Endothelial cell of umbilical vein (primary cell): ENCODE data around the gene CEP68. TPM values are rescaled to one million over a fixed set of nuclear protein-coding genes. Genes with fewer than 3 reads are reported as not detected.

Experiments used
- BruUV-seq: library from RNA; stranded (reverse); fragments of 400-500 nt; replicated peaks from 2 replicates; lab custom pipeline; 2021; lab: Mats Ljungman, UMichigan
- CTCF ChIA-PET: fragments of 300-600, 350-600 bp; sonication (Branson Sonifier 250); formaldehyde crosslinking; loops from one replicate; lab custom pipeline; 2021; ENCODE audit warnings: antibody characterized with exemption, inconsistent platforms; lab: Charles Lee
- POLR2A ChIA-PET: fragments of 300-600, 350-600 bp; sonication (Branson Sonifier 250); formaldehyde crosslinking; loops from one replicate; lab custom pipeline; 2021; ENCODE audit warnings: antibody characterized with exemption, inconsistent platforms; lab: Charles Lee
- DNase-seq: peaks from one replicate; pipeline ENCODE4 v3.0.0-alpha.2; 2011; ENCODE audit warnings: low read depth, low spot score
- FAIRE-seq: peaks from 2 replicates; lab custom pipeline; 2011; peaks lifted over from hg19 to GRCh38; lab: Jason Lieb, UNC
- H2AFZ ChIP-seq: 2 replicates; pipeline ENCODE4 v1.6.0; 2012; ENCODE audit warnings: low read depth, low read length, control low read depth, inconsistent platforms
- H3K27ac ChIP-seq: 2 replicates; pipeline ENCODE4 v1.5.1; 2011; ENCODE audit warnings: low read depth, mild to moderate bottlenecking, control low read depth, low read length, moderate library complexity; ENCODE audit not compliant: insufficient read depth
- H3K27me3 ChIP-seq, 2 experiments: 2 replicates each; pipeline versions ENCODE4 v1.6.0 to v1.6.1; 2011; ENCODE audit warnings: low read length in 2 of 2, mixed read lengths in 1 of 2; ENCODE audit not compliant: control insufficient read depth in 2 of 2, insufficient read depth in 2 of 2
- H3K36me3 ChIP-seq, 2 experiments: 2 replicates in 1 of 2; 3 replicates in 1 of 2; pipeline ENCODE4 v1.5.1; 2011; ENCODE audit warnings: low read length in 2 of 2, mild to moderate bottlenecking in 1 of 2, moderate library complexity in 1 of 2; ENCODE audit not compliant: control insufficient read depth in 2 of 2, insufficient read depth in 2 of 2; ENCODE audit errors: extremely low read depth in 1 of 2
- H3K4me1 ChIP-seq: 3 replicates; pipeline ENCODE4 v1.5.1; 2011; ENCODE audit warnings: mild to moderate bottlenecking, low read length; ENCODE audit not compliant: control insufficient read depth, insufficient read depth; ENCODE audit errors: extremely low read depth
- H3K4me2 ChIP-seq: 2 replicates; pipeline ENCODE4 v1.6.1; 2011; ENCODE audit warnings: low read length, control low read depth, mixed read lengths; ENCODE audit not compliant: insufficient read depth
- H3K4me3 ChIP-seq, 3 experiments: fragments of 200-600 bp in 1 of 3; sonication (generic), shearing (Covaris generic) in 1 of 3; replicated peaks in 1 of 3; 2 replicates each; pipeline ENCODE4 v1.5.1; 2011 to 2016; ENCODE audit warnings: control low read depth in 3 of 3, low read length in 3 of 3, mild to moderate bottlenecking in 2 of 3, inconsistent platforms in 1 of 3, low read depth in 1 of 3, moderate library complexity in 1 of 3; ENCODE audit not compliant: insufficient read depth in 1 of 3
- H3K79me2 ChIP-seq: 2 replicates; pipeline ENCODE4 v1.6.0; 2012; ENCODE audit warnings: low read length, inconsistent platforms; ENCODE audit not compliant: control insufficient read depth, insufficient read depth
- H3K9ac ChIP-seq: replicated peaks from 2 replicates; pipeline ENCODE3; 2011; ENCODE audit warnings: low read length, control low read depth; ENCODE audit not compliant: insufficient read depth; ENCODE audit errors: extremely low read depth
- H3K9me1 ChIP-seq: replicated peaks from 3 replicates; pipeline ENCODE4 v1.6.0; 2011; ENCODE audit warnings: mild to moderate bottlenecking, low read length; ENCODE audit not compliant: control insufficient read depth, insufficient read depth; ENCODE audit errors: extremely low read depth
- H3K9me3 ChIP-seq: replicated peaks from 2 replicates; pipeline ENCODE4 v1.5.1; 2012; ENCODE audit warnings: low read length, inconsistent platforms; ENCODE audit not compliant: control insufficient read depth, insufficient read depth
- H4K20me1 ChIP-seq: replicated peaks from 2 replicates; pipeline ENCODE3; 2011; ENCODE audit warnings: mild to moderate bottlenecking, low read length; ENCODE audit not compliant: control insufficient read depth, insufficient read depth; ENCODE audit errors: extremely low read depth
- CTCF ChIP-seq, 2 donors: IDR thresholded peaks; 1 replicate in 1 of 2; 2 replicates in 1 of 2; pipeline ENCODE4 v1.5.1; 2011; ENCODE audit warnings: low read length in 2 of 2, mild to moderate bottlenecking in 2 of 2, moderate library complexity in 2 of 2, control low read depth in 1 of 2, inconsistent platforms in 1 of 2, low read depth in 1 of 2; ENCODE audit not compliant: insufficient read depth in 1 of 2; ENCODE audit errors: extremely low read depth in 1 of 2
- EZH2 ChIP-seq: IDR thresholded peaks from 2 replicates; pipeline ENCODE4 v1.6.1; 2012; ENCODE audit warnings: borderline replicate concordance, low read depth, mild to moderate bottlenecking, moderate library complexity, low read length, inconsistent platforms; ENCODE audit not compliant: severe bottlenecking
- FOS ChIP-seq: IDR thresholded peaks from 2 replicates; pipeline ENCODE4 v1.6.1; 2011; ENCODE audit warnings: mild to moderate bottlenecking, low read length, moderate library complexity, borderline replicate concordance; ENCODE audit not compliant: insufficient read depth
- GATA2 ChIP-seq: IDR thresholded peaks from 2 replicates; pipeline ENCODE4 v1.7.0; 2011; ENCODE audit warnings: low read depth, mild to moderate bottlenecking, moderate library complexity, mixed read lengths, low read length; ENCODE audit not compliant: insufficient read length, insufficient read depth
- JUN ChIP-seq: IDR thresholded peaks from 2 replicates; pipeline ENCODE4 v1.6.1; 2011; ENCODE audit warnings: borderline replicate concordance, low read depth; ENCODE audit not compliant: insufficient read length, insufficient read depth
- MYC ChIP-seq: IDR thresholded peaks from one replicate; pipeline ENCODE4 v1.6.1; 2011; ENCODE audit warnings: mild to moderate bottlenecking, low read depth, low read length
- POLR2A ChIP-seq: IDR thresholded peaks from 2 replicates; pipeline ENCODE4 v1.6.1; 2012; ENCODE audit warnings: low read depth, mild to moderate bottlenecking, control low read depth, low read length
- POLR2AphosphoS5 ChIP-seq: IDR thresholded peaks from 2 replicates; pipeline ENCODE4 v1.6.1; 2012; ENCODE audit warnings: low read depth, mild to moderate bottlenecking, control low read depth, low read length, moderate library complexity; ENCODE audit not compliant: insufficient read depth
- dilution Hi-C: fragments of 300-500 bp; cut with MboI; formaldehyde crosslinking; loops from one replicate; pipeline ENCODE4 v1.15.0; 2019; ENCODE audit warnings: low sequenced_read_pairs; ENCODE audit not compliant: extremely low pct_ligation_motif_present
- intact Hi-C: fragments of 100-400 bp; cut with micrococcal nuclease; formaldehyde crosslinking; loops from one replicate; pipeline ENCODE4 v1.10.0; 2022
- polyA plus RNA-seq, 4 experiments: library from polyadenylated mRNA; depleted of rRNA in 3 of 4; stranded (reverse) in 3 of 4; unstranded in 1 of 4; fragments of >200 nt; gene quantifications; 2 replicates each; pipeline versions ENCODE4 v1.2.1 to v1.2.3, GENCODE V29; 2011 to 2012; ENCODE audit warnings: missing spikeins in 1 of 4
- total RNA-seq: library from RNA; stranded (reverse); gene quantifications from 2 replicates; pipeline ENCODE4 v1.2.3, GENCODE V29; 2021
- TF ChIP-seq, protein P1 (sequence below): IDR thresholded peaks from 2 replicates; pipeline ENCODE4 v1.6.1; 2011; ENCODE audit not compliant: insufficient read depth, insufficient read length

The CEP68 gene
- total and polyA plus RNA-seq, 2 donors (not counting 3 experiments of a cell fraction or from before 2014, with no cell fraction given), result 21.4 to 22.0 TPM

DNA sequence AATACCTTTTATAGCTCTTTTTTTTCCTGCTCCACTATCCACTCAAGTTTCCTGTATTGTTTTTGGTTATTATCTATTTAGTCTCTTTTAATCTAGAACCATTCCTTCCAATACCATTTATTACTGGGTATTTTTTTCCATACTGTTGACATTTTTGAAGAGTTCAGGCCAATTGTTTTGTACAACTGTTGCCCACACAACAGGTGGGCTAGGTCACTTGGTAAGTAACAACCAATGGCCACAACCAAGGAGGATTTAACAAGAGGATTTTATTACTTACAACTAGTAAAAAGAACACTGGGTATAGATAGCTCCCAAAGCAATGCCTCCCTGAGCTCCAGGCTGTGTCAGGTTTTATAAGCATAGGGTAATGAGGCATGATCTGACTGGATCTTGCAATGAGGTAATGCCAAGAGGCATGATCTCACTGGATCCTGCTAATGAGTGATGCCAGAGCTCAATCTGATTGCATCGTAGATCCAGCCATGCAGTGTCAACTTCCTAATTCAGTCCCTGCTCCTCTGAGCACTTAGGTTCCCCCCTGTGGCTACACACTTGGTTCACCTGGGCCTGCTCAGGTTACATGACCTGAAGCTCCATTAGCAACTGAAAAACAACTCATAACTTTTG, 7.1 kb upstream of the CEP68 start:
- H2AFZ ChIP-seq, result no peak overlapping the region
- no TSS peak for BruUV-seq
- H3K27me3 ChIP-seq, result peaks cover 0 to 7% of the 10 kb centered on the region in 2 experiments
- no peaks in the 10 kb centered on the region for H3K4me1 ChIP-seq
- no peaks in the 10 kb centered on the region for H4K20me1 ChIP-seq
- H3K4me2 ChIP-seq, result no peak overlapping the region
- no peak overlapping the region for H3K9ac ChIP-seq
- CTCF ChIA-PET, result no interaction called here
- no peaks in the 10 kb centered on the region for H3K36me3 ChIP-seq
- intact Hi-C loops (no loop called here), dilution Hi-C loops (no loop called here)
- no peak overlapping the region for H3K4me3 ChIP-seq
- no peaks in the 10 kb centered on the region for H3K9me1 ChIP-seq
- no peak for FAIRE-seq
- H3K9me3 ChIP-seq, result no peaks in the 10 kb centered on the region
- H3K79me2 ChIP-seq, result no peaks in the 10 kb centered on the region
- TF ChIP-seq FOS (no peak), CTCF (IDR thresholded peaks at IDR 0.05; ENCODE audit: extremely low read depth in 1 of 2, insufficient read depth in 1 of 2, low read depth in 1 of 2, low read length in 2 of 2) (no peak), GATA2 (no peak), MYC (no peak), EZH2 (no peak), POLR2A (no peak), POLR2AphosphoS5 (no peak), JUN (no peak)
- TF ChIP-seq, protein P1, sequence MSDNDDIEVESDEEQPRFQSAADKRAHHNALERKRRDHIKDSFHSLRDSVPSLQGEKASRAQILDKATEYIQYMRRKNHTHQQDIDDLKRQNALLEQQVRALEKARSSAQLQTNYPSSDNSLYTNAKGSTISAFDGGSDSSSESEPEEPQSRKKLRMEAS, result no peak
- H3K27ac ChIP-seq, result no peak overlapping the region
- no peak for DNase-seq
- POLR2A ChIA-PET, result no interaction called here
